BE2C (cell line): ENCODE results near the gene TP73.

Experiments used
- DNase-seq: peaks from one replicate; pipeline ENCODE4 v3.0.0-alpha.2; 2020
- H3K27me3 ChIP-seq: fragments of 250-450 bp; sonication (Bioruptor Pico); 2 replicates; pipeline ENCODE4 v1.5.1; 2020; ENCODE audit warnings: mild to moderate bottlenecking
- H3K36me3 ChIP-seq: fragments of 250-450 bp; sonication (Bioruptor Pico); 2 replicates; pipeline ENCODE4 v1.5.1; 2020; ENCODE audit warnings: mild to moderate bottlenecking
- H3K4me1 ChIP-seq: fragments of 250-450 bp; sonication (Bioruptor Pico); 2 replicates; pipeline ENCODE4 v1.5.1; 2020
- H3K4me3 ChIP-seq: 2 replicates; pipeline ENCODE4 v1.5.1; 2011; ENCODE audit warnings: low read depth, low read length
- H3K9me3 ChIP-seq: fragments of 250-450 bp; sonication (Bioruptor Pico); 2 replicates; pipeline ENCODE4 v1.5.1; 2020
- TF ChIP-seq, protein P1 (sequence below): IDR thresholded peaks from 2 replicates; pipeline ENCODE4 v1.5.1; 2012; ENCODE audit warnings: mild to moderate bottlenecking, low read depth, low read length

TP73 gene

DNA sequence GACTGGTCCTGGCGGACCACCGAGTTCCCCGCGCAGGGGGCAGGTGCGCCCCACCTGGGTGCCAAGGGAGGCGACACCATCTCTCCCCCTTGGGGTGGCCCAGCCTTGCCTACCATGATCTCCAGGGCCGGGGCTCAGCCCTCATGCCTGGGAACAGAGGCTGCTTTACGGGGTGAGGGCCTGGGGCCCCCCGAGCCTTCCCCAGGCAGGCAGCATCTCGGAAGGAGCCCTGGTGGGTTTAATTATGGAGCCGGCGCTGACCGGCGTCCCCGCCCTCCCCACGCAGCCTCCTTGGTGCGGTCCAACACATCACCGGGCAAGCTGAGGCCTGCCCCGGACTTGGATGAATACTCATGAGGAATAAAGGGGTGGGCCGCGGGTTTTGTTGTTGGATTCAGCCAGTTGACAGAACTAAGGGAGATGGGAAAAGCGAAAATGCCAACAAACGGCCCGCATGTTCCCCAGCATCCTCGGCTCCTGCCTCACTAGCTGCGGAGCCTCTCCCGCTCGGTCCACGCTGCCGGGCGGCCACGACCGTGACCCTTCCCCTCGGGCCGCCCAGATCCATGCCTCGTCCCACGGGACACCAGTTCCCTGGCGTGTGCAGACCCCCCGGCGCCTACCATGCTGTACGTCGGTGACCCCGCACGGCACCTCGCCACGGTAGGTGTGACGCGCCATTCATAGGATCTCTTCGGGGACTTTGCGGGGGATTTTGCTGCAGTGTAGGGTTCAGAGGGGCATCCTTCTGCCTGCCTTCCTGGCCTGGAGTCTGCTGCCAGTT lies 38.2 kb downstream of the TP73 start:
- Histone ChIP-seq H3K4me1 (peaks cover 19% of the 10 kb centered on the region), H3K4me3 (no peak overlapping the region), H3K9me3 (no peaks in the 10 kb centered on the region), H3K36me3 (no peaks in the 10 kb centered on the region), H3K27me3 (no peaks in the 10 kb centered on the region)
- no peak for DNase-seq
- TF ChIP-seq, protein P1, sequence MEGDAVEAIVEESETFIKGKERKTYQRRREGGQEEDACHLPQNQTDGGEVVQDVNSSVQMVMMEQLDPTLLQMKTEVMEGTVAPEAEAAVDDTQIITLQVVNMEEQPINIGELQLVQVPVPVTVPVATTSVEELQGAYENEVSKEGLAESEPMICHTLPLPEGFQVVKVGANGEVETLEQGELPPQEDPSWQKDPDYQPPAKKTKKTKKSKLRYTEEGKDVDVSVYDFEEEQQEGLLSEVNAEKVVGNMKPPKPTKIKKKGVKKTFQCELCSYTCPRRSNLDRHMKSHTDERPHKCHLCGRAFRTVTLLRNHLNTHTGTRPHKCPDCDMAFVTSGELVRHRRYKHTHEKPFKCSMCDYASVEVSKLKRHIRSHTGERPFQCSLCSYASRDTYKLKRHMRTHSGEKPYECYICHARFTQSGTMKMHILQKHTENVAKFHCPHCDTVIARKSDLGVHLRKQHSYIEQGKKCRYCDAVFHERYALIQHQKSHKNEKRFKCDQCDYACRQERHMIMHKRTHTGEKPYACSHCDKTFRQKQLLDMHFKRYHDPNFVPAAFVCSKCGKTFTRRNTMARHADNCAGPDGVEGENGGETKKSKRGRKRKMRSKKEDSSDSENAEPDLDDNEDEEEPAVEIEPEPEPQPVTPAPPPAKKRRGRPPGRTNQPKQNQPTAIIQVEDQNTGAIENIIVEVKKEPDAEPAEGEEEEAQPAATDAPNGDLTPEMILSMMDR = no peak

DNA sequence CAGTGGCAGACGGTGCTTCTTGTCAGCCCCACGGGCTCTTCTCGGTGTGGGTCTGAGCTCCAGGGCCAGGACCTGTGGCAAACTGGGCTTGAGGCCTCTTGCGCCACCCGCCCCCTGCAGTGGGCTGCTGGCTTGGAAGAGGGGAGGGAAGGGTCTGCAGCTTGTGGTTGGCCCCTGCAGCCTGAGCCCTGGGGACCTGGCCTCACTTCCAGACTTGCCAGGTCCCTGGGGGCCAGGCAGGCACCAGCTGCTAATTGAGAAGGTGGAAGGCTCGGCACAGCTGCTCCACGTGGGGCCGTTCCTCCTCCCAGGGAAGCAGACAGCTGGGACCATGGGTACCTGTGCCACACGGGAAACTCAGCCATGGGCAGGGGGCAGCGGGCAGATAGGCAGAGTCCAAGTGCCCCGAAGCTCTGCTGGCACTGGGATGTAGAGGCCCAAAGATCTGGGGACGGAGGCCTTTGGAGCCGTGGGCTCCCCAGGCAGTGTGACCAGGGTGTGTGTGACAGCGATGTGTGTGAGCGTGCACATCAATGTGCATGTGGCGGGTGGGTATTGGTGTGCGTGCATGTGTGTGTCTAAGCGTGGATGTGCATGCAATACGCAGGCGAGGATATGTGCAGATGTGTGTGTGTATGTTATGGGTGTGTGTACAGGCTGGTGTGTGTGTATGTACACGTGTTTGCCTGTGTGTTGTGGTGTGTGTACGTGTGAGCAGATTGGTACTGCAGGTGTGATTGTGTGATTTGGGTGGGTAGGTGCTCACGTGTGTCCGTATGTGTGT lies 39.3 kb downstream of the TP73 start:
- Histone ChIP-seq H3K4me1 (peaks cover 19% of the 10 kb centered on the region), H3K36me3 (no peaks in the 10 kb centered on the region), H3K27me3 (no peaks in the 10 kb centered on the region), H3K4me3 (no peak overlapping the region), H3K9me3 (no peaks in the 10 kb centered on the region)
- peak; percentile 48 for DNase-seq
- TF ChIP-seq, protein P1 = no peak

DNA sequence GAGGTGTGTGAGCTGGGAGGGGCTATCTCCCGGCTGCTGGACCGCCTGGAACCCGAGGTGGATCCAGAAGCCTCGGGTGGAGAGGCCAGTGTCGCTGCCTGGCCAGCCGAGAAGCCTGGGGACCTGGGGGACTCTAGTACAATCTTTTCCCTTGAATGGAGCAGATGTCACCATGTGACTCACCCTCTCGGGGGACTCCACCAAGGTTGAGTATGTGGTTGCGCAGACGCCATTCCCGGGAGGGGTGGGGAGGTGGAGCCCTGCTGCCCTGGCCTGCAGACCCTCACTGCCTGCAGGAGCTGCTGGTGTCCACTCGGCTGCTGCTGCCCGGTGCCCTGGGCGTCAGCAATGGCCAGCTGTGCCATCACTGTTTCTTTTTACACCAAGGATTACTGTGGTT lies 40.3 kb downstream of the TP73 start:
- no peaks in the 10 kb centered on the region for H3K27me3 ChIP-seq
- H3K9me3 ChIP-seq = no peaks in the 10 kb centered on the region
- peak; percentile 67 for DNase-seq
- TF ChIP-seq, protein P1 = no peak
- no peaks in the 10 kb centered on the region for H3K36me3 ChIP-seq
- no peak overlapping the region for H3K4me3 ChIP-seq
- peaks cover 19% of the 10 kb centered on the region for H3K4me1 ChIP-seq

DNA sequence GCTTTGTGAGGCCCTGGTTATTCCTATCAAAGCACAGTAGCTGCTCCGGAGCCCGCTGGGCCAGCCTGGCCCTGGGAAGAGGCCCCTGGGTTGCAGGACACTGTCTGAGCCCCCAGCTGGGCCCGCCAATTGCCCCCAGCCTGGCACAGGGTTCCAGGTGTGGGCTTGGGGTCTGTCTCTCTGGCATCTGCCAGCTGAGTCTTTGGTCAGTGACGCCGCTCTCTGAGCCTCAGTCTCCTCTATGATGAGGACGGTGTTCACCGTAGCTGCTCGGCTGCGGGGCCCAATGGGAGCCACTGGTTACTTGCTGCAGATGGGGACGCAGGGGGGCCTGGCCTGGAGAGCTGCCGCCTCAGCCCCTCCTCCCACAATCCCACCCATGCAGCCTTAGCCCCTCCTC lies 41.0 kb downstream of the TP73 start:
- no peak overlapping the region for H3K4me3 ChIP-seq
- no peaks in the 10 kb centered on the region for H3K27me3 ChIP-seq
- no peaks in the 10 kb centered on the region for H3K9me3 ChIP-seq
- no peaks in the 10 kb centered on the region for H3K36me3 ChIP-seq
- no peak for DNase-seq
- TF ChIP-seq, protein P1 = no peak
- peaks cover 23% of the 10 kb centered on the region for H3K4me1 ChIP-seq

DNA sequence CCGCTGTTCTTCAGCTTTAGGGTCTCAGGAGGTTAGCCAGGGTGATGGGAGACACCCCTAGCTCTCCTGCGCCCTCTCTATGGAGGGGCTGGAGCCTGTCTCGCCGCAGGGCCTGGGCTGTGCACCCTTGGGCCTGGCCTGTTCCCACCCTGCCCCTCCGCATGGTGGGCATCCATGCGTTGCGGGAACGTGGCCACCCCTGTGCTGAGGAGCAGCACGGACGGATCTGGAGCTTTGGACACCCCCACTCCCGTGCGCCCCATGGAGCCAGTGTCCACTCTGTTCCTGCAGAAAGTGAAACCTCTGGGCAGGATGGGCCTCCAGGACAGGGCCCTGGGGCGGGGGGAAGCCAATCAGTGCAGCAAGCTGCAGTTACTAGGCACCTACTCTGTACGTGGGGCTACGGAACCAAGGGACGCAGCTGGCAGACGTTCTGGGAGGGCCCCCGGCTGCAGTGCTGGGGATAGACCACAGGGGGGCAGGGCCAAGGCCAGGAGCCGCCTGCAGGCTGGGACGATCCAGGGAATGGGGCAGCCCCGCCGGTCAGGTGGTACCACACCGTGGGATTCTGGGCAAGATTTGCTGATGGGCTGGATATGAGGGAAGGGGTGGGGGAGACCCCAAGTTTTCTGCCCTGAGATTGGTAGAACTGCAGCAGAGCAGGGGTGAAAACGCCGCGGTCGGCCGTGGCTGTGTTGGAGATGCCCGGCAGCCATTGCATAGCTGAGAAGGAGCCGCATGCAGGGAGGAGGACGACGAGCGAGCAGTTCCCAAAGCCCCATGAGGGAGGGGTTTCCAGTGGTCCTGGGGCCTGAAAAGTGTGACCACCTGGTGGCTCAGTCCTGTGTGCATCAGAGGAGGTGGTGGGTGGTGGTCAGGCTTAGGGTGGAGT lies 43.3 kb downstream of the TP73 start:
- Histone ChIP-seq H3K9me3 (no peaks in the 10 kb centered on the region), H3K27me3 (no peaks in the 10 kb centered on the region), H3K36me3 (no peaks in the 10 kb centered on the region), H3K4me3 (no peak overlapping the region), H3K4me1 (peaks cover 23% of the 10 kb centered on the region)
- DNase-seq = peak; percentile 65
- TF ChIP-seq, protein P1 = peak; percentile 65
